RKO (cell line): ENCODE data around the gene GPRC5D.
A peak's percentile ranks its signal among the peaks of the same experiment; 100 is the strongest.

Source experiments
- DNase-seq: peaks from one replicate; pipeline ENCODE4 v3.0.0-alpha.2; 2016; ENCODE audit warnings: low spot score

GPRC5D gene

DNA sequence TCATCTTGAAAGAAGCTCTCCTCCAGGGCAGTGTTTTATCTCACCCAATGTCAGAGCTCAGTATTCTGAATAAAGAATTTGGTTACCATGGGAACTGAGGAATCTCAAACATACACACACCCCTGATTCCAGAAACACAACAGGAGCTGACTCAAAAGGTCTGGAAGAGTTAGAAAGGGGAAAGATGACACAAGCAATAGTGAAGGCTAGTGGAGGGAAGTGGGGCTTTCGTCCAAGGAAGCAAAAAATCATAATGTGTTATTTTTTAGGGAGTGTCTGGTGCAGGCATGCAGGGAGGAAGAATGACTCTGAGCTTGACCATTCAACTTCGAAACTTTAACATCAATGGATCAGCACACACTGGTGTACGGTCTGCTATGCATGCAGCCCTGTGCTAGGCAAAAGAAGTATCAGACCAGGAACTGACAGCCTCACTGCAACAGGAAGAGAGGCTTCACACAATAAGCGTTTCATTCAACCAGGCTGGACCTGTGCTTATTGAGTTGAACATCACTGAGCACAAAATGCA lies 27.8 kb upstream of the GPRC5D start:
- no peak for DNase-seq

- no peak for DNase-seq
These were observed 27.2 kb upstream of the GPRC5D start for GRCh38 chr12:12979126-12979525.

GRCh38 chr12:12977231-12977630 lies 25.3 kb upstream of the GPRC5D start:
- no peak for DNase-seq

DNA sequence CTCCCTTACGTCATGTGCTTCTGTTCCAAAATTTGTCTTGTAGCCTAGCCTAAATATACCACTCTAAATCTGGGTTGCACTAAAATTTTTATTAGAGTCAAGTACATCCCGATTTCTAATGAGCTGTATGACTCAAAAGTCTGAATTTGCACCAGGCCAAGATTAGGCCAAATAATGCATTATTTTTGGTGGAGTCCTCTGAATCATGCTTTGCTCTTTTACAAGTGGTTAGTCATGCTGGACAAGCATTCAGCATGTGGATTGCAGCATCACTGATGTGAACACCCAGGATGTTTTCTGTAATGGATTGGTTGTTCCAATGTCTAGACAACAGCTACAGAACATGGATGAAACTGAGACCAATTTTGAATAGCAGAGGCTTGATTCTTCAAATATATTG lies 24.4 kb upstream of the GPRC5D start:
- DNase-seq, result peak; percentile 83

DNA sequence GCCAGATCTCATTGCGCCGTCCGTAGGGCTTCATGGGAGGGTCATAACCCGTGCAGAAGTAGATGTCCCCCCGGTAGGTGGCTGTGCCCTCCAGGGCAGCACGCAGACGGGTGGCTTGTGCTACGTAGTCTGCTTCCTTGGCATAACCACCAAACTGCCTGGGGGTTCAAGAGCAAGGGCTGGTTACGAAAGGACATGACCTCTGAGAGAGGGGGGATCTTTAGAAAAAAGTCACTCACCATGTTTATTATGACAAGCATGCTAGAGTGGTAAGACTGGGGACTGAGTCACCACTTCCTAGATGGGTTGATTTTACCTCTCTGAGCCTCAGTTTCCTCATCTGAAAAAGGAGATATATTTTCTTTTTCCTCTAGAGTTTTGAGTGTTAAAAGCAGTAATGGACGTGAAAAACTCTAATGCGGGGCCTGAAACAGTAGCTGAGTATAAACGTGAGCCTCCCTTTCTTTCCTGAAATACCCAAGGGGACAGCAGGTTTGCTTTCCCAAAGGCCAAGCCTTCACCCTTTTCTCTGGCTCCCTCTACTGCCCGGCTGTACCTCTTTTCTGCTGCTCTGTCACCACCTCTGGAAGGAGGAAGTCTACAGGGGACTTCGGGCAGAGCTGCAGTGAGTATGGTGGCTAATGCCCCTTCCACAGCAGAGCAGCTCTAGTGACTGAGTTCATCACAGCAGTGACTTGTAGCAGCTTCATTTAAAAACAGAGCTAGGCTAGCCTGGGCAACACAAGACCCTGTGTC lies 23.5 kb upstream of the GPRC5D start:
- peak; percentile 37 for DNase-seq

DNA sequence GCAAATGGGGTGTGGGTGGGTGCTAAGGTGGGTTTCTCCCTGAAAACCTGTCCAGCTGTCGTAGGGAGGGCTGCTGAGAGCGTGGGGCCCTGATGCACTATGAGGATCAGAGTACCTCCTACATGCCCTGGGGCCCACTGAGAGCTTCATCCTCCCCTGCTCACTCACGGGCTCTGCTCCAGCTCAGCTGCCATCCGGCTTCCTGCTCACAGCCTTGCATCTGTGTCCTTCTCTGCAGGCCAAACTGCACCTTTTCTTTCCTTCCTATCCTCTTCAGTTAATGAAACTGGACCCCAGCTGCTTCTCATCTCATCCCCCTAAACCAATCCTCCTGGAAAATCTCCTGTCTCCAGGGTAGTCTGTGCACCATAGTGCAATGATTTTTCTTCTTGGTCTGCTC lies 22.2 kb upstream of the GPRC5D start:
- DNase-seq, result no peak

GRCh38 chr12:12973019-12973418 lies 21.0 kb upstream of the GPRC5D start:
- no peak for DNase-seq

DNA sequence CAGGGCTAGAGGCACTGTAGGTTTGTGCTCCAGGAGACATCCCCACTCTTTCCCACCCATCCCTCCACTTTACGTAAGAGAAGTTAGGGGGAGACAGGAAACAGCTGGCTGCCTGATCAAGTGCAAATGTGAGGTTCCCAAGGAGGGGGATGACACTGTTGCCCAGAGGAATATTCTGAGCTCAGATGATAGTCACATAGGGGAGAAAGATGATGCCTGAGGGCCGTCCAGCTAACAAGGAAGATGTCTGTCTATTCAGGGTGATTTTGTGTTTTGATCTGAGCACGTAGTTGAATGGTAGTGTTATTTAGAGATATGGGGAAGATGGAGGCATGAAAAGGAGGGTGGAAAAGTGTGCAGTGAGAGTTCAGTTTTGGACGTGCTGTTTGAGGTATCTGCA lies 13.9 kb upstream of the GPRC5D start:
- no peak for DNase-seq

GRCh38 chr12:12964255-12964654 lies 12.3 kb upstream of the GPRC5D start:
- no peak for DNase-seq

DNA sequence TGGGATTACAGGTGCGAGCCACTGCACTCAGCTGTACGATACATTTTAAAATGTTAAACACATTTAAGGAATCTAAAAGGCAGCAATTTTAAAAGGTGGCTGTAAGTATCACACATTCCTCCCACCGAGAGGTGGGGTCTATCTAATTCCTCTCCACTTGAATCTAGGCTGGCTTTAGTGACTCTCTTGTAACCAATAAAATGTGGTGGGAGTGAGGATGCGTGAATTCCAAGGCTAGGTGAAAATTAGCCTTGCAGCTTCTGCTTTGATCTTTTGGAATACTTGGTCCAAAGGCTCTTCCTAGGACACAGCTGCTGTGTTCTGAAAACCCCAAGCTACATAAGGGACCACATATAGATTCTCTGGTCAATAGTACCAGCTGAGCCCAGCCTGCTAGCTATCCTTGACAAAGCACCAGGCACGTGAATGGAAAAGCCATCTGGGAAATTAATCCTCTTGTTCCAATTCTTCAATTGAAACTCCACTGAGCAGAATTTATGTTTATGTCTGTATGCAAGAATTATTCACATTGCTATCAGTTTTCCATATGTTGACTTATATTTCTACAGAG lies 8.8 kb upstream of the GPRC5D start:
- DNase-seq, result no peak

DNA sequence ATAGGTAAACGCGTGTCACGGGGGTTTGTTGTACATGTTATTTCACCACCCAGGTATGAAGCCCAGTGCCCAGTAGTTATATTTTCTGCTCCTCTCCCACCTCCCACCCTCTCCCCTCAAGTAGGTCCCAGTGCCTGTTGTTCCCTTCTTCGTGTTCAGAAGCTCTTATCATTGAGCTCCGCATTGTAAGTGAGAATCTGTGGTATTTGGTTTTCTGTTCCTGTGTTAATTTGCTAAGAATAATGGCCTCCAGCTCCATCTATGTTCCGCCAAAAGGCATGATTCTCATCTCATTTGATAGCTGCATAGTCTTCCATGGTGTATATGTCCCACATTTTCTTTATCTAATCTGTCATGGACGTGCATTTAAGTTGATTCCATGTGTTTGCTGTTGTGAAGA lies 6.9 kb upstream of the GPRC5D start:
- DNase-seq, result no peak

GRCh38 chr12:12954878-12955625 lies 3.1 kb upstream of the GPRC5D start:
- no peak for DNase-seq

DNA sequence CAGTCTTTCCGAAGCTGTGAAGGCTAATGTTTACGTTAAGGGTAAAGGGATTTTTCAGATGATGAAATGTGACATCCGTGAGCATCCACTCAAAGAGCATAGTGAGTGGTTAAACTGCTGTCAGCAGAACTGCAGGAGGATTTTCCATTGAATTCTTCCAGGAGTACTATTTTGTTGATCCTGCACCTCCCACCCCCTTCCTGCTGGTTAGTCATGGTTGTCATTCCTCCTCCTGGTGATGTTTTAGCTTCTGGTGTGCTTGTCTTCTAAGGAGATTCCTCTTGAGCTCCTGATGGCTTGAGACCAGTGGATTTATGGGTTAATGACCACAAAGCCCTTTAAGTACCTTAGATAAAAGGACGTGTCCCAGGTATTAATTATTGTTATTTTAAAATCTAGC lies 2.4 kb upstream of the GPRC5D start:
- no peak for DNase-seq

- no peak for DNase-seq
These were observed 466 bp downstream of the GPRC5D start for GRCh38 chr12:12951504-12951903.

DNA sequence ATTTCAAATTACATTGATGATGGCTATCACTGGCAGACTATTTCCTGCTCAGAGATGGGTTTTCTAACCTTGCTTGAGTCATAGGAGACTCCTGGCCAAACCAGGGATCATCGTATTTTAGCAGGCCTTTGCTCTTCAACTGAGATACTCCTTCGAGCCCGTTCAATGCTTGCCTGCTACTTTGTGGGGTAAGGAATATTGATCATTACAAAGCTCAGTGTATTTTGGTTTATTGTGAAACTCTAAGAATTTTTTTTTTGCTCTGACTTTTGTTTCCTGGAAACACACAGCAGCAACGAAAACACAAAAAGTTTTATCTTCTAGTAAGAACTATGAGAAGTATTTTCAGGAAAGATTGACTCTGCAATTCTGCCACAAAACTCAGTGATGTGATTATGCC lies 4.1 kb downstream of the GPRC5D start:
- DNase-seq, result no peak

DNA sequence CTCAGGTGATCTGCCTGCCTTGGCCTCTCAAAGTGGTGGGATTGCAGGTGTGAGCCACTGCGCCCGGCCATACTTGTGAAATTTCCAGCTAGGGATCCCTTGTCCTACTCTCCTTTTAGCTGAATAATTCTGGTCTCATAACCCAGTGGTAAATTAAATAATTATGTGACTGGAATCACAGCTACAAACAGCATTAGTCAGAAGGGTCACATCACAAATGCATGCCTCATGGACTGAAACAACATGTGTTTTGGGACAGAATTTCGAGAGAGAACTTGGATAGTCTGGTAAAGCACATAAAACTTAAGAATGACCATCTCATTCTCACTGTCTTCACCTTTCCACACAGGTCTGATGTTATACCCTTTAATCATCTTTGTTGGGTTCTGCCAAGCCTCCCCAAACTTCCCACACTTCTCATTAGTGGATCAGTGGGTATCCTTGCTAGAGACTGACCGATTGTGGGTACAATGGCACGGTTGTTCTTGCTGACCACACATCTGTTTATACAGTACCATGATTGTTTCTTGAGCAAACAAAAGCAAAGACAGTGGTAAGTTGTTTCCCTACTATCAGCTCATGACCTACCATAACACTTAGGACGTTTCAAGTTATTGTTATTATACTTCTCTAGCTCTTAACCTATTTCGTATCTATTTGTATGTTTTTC lies 5.1 kb downstream of the GPRC5D start:
- DNase-seq, result no peak

GRCh38 chr12:12945591-12945990 lies 6.4 kb downstream of the GPRC5D start:
- no peak for DNase-seq

- no peak for DNase-seq
These were observed 8.2 kb downstream of the GPRC5D start for GRCh38 chr12:12943586-12944260.

DNA sequence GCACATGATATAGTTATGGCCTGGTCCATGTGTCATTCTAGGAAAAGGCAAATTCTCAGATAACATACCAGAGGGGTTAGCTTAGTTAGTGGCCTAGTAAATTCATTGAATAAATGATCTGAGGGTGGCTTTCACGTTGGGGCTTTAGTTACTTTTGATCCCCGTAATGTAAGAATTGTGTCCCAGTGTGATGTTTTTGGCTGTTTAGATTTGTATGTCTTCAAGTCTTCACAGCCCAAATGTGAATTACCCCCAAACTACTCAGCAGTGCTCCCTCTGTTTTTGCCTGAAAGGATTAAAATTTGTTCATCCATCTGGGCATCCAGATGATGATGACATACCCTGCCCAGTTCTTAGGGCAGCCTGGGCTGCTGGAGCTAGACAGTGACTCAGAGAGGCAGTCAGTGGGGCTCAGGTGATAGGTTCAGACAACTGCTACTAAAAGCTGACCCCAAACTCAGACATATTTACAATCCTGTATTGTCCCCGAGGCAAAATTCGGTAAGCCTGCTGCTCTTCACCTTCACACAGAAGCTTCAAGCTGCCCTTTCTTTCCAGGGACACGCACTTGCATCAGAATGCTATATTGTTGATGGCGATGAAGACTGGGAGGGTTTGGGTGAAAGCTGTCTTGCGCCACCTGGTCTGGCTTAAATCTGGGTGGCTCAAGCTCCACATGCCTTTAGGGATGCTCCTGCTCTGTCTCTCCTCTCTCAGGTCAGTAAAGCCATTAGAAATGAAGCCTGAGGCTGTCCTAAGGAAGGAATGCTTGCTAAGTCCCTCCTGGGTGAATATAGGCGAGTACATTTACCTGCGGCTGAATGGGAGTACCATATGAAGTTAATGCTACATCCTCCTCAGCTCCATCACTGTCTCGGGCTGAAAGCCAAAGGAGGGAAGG lies 10.3 kb downstream of the GPRC5D start:
- no peak for DNase-seq

DNA sequence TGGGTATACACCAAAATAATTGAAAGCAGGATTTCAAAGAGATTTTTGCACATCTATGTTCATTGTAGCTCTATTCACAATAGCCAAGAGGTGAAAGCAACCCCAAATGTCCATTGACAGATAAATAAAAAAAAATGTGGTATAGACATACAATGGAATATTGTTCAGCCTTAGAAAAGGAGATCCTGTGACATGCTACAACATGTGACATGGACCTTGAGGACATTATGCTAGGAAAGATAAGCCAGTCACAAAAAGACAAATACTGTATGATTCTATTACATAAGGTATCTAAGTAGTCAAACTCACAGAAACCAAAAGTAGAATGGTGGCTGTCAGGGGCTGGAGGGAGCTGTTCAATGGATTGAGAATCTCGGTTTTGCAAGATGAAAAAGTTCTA lies 12.1 kb downstream of the GPRC5D start:
- no peak for DNase-seq

- DNase-seq, result no peak
These were observed 13.4 kb downstream of the GPRC5D start for GRCh38 chr12:12938541-12938940.
